ENCODE data around the gene TMEM176B.
A peak's percentile ranks its signal among the peaks of the same experiment; 100 is the strongest.
"Not testable (repeated sequence)": the region's sequence is repeated elsewhere in the genome, so short reads cannot be mapped to it uniquely, and the experiment has no call there.

The TMEM176B gene

GRCh38 chr7:150788474-150789269 is 11.5 kb downstream of the TMEM176B start:
- no peak for DNase-seq

- peak; percentile 28 to 61 for DNase-seq
Observed at GRCh38 chr7:150787321-150788281, 12.6 kb downstream of the TMEM176B start.

DNA sequence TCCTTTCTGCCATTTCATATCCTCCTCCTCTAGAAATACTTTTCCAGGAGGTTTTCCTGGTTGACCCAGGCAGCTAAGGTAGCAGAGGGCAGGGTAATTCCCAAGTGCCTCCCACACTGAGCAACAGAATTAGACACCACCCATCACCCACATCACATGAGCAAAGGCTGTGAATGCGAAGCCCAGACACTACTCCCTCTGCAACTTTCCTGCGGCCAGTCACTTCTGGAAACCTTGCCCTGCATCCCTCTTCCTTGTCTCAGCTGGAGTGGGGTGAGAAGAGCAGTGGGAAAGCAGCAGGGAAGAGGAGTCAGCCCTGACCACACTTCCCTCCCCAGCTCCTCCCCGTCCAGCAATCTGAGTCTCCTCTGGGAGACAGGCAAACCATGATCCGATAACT is 15.2 kb downstream of the TMEM176B start:
- no peak for DNase-seq

- peak in 1 of 2 donors; percentile 27 for DNase-seq
Observed at GRCh38 chr7:150784120-150784736, 15.9 kb downstream of the TMEM176B start.

- no peak for DNase-seq
Observed at GRCh38 chr7:150781961-150782360, 18.2 kb downstream of the TMEM176B start.

DNA sequence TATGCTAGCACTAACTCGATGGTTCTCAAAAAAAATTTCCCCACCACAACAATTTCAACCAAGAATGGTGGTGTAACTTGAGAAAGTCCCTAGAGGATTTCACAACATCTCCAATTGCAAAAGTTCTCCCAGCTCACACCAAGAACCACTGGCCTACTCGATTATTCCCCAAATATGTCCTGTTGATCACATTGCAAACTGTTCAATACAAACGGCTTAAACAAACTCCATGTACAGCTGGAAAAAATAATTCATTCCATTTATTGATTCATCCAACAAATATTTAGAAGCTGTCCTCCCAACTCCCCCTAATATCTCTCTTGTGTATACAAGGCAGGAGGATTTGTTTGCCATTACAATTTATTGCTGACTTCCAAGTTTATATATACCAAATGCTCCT is 19.1 kb downstream of the TMEM176B start:
- DNase-seq: no peak

DNA sequence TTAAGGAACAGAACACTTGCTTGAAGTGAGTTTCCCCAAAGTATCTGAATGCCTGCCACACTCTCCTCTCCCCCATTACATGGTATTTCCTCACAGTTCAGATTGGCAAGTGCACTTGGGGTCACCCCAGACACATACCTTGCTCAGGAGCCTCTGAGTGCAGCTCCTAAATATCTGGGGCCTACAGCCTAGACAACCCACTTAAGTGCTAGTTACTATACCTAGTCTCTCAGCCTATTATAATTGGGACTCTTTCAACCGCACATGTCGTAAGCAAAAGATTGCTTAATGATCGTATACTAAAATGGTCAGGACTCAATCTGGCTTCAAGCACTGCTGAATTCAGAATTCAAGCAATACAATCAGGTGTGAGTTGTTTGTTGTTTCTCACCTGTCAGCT is 19.9 kb downstream of the TMEM176B start:
- no peak for DNase-seq

DNA sequence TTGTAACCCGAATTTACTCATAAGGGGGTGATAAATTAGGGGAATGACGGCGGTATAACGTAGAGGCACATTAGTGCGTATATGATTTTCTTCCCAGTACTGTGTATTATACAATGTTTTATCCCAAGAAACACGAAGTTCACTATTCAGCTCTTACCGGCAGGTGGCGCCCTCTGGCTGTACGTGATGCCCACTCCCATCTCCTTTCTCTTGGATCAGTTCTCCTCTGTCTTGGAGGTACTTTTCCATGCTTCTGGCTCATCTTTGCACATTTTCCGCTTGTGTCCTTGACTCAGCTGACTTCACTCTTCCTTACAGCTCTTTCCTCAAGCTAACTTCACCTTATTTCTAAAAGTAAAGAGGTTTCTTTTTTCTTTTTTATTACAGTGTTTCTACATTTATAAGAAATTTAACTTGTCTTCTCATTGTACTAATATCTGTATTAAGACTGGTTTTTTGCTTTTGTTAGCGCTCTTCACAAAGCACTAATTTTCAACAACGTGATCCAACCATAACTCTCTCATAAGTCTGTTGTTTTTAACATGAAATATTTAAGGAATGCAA is 21.3 kb downstream of the TMEM176B start:
- DNase-seq: peak; percentile 60 to 72

GRCh38 chr7:150778014-150778737 is 22.0 kb downstream of the TMEM176B start:
- no peak for DNase-seq

DNA sequence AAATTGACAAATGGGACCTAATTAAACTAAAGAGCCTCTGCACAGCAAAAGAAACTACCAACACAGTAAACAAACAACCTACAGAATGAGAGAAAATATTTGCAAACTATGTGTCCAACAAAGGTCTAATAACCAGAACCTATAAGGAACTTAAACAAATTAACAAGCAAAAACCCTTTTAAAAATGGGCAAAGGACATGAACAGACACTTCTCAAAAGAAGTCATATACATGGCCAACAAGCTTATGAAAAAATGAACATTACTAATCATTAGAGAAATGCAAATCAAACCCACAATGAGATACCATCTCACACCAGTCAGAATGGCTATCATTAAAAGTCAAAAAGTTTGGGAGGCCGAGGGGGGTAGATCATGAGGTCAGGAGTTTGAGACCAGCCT is 26.0 kb downstream of the TMEM176B start:
- DNase-seq: not testable (repeated sequence)

- no peak for DNase-seq
Observed at GRCh38 chr7:150769768-150770167, 30.4 kb downstream of the TMEM176B start.

DNA sequence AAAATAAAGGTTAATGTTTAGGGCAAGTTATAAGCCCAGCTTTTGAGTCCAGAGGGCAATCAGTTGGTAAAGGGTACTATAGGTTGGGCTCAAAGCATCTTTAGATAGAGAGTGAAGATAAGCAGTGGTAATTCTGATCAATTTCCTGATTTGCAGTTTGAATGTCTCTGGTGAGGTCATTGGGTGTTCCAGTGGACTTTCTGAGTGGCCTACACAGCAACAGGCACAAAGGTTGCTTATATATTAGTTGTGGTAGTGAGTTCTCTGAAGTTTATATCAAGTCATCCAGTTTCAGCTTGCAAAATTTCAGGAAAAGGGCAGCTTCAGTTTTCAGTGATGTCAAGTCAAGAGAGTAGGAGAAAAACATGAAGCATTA is 33.8 kb downstream of the TMEM176B start:
- no peak for DNase-seq

DNA sequence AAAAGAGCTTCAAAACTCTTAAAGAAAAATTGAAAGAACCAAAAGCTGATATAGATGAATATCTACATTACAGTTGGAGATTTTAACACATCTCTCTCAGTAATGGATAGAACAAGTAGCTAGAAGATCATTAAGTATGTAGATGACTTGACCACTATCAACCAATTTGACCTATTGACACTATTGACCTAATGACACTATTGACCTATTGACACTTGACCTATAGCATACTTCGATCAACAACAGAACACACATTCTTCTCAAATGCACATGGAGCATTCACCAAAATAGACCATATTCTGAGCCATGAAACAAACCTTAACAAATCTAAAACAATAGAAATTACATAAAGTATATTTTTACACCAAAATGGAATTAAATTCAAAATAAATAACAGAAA is 40.7 kb downstream of the TMEM176B start:
- DNase-seq: no peak

DNA sequence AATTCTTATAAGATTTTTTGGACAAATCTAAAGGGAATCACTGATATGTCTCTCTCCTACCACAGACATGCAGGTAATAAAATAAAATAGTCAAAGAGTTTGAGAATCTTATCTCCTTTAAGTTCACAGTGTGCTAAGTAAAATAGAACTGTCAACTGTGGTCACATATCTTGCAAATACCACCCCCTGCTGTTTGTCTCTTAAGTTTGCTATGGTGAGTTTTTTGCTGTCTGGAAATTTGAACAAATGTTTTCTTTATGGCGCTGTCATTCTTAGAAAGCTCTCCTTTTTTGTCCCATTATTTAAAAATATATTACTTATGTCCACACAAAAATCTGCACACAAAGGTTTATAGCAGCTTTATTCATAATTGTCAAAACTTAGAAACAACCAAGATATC is 43.3 kb downstream of the TMEM176B start:
- DNase-seq: peak in 1 of 2 donors; percentile 81

DNA sequence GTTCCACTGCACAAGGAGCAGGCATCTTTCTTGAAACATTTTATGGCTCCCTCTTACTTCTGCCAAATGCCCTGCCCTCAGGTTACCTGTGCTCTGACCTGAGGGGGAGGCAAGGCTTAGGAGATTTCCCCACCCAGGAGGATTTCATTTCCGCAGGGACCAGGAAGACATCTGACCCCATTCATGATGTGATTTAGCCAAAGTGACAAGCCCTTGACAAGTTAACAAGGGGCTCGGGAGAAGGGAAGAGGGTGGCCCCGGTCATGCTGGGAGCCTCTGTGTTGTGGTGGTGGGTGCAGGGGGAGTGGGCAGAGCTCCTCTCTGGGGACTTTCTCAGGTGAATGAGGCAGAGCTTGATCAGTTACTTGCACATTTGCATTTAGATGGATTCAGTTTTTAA is 44.0 kb downstream of the TMEM176B start:
- DNase-seq: no peak

GRCh38 chr7:150755473-150756099 is 44.6 kb downstream of the TMEM176B start:
- peak; percentile 81 to 88 for DNase-seq

DNA sequence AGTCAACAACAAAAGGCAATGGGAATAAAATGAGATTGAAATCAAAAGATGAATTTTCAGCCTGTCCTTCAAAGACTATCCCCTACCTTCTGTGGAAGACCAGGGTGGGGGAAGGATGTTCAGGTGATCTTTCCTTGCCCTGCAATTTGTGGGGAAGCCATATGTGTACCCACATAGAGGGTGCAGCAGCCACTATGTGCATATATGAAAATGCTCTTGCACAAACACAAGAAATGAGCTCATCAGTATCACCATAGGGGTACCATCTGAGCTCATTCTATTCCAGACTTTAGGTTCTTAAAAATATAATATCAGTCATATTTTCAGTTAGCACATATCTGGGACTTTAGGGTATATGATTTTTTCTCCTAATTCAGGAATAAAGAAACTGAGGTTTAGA is 45.2 kb downstream of the TMEM176B start:
- DNase-seq: no peak

GRCh38 chr7:150753826-150754603 is 46.1 kb downstream of the TMEM176B start:
- peak in 1 of 2 donors; percentile 63 for DNase-seq

- DNase-seq: no peak
Observed at GRCh38 chr7:150753239-150753638, 46.9 kb downstream of the TMEM176B start.

DNA sequence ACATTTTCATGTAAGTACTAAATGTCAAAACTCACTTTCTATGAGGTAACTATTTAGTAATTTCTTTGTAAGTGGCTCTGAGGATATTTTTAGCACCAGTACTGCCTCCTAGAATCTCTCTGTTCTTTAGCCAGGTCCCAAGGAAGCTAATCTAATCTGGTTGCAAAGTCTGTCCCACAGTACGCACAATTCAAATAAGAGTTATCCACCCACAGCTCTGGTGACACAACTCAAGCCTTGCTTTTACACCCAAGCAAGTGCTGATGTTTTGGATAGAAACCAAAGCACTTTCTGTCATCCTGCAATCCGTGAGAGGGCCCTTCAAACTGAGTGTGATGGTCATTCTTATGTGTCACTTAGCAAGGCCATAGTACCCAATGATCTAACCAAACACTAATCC is 48.5 kb downstream of the TMEM176B start:
- no peak for DNase-seq

DNA sequence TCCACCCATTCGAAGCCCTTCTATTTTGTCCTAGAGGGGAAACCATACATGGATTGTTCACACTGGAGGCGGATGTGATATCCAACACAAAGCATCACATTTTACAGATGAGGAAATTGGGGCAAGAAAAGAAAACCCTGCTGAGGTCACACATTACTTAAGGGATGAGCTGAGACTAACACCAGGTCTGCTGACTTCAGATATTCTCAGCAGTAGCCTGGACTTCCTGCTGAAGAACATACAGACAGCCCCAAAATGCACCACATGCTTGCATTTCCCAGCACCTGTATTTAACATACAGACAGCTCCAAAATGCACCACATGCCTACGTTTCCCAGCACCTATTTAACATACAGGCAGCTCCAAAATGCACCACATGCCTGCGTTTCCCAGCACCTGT is 51.8 kb downstream of the TMEM176B start:
- no peak for DNase-seq
